ENCODE data around the gene CERCAM.

Gene CERCAM

DNA sequence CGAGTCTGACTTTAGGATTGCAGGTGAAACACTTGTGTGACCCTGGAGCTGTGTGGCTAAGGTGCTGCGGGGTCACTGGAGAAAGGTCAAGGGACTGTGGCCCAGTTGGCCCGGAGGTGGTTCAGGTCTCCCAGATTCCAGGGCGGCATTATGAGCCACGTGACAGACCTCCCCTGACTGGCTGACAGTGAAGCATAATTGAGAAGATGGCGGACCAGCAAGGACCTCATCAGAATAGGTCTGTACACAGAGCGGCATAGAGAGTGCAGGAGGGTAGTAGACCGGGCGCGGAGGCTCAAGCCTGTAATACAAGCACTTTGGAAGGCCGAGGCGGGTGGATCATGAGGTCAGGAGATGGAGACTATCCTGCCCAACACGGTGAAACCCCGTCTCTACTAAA lies 34.3 kb downstream of the CERCAM start:
- in situ Hi-C loops (cut with HindIII; ENCODE audit: low sequenced_read_pairs) = loop anchor here (5.0 kb wide), 1 partner anchor 97 kb away; the partner anchor contains the start of gene SPTAN1

DNA sequence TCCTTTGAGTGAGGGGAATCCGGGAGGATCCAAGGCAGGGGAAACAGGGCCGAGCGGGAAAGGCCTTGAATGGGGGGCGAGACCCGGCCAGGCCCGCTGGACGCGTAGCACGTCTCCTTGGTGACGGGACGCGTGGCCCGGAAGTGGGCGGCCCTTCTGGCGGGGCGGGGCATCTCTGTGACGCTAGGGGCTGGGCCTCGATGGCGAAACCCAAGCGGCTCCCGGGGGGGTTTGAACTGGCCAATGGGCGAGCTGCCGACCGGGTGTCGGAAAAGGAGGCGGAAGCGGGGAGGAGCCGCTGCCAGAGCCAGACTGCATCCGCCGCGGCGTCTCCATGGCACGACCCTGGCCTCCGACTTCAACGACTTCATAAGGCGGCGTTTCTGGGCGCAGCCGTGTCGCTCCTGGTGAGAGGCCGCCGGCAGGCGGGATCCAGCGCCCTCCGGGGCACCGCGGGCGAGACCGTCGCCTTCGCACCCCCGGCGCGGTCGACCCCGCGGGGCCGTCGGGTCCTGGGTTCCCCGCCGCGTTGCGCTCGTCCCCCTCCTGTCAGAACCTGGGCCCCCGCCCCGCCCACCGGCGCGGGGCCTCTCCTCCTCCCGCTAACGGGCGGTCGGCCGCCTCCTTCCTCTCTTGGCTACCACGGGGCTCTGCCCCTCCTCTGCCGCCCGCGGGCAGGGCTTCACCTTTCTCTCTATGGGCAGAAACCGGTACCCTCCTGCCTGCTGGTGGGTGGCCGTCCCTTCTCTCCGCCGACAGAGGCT lies 35.4 kb downstream of the CERCAM start, which contains the start of gene ODF2:
Gene ODF2, plus strand, starts transcription at position 158 of the 764 bp plus-strand sequence. Its CDS starts 86 bp downstream, at position 244.
- in situ Hi-C loops (cut with HindIII; ENCODE audit: low sequenced_read_pairs) = loop anchor here (5.0 kb wide), 1 partner anchor 96 kb away; the partner anchor contains the start of gene SPTAN1

DNA sequence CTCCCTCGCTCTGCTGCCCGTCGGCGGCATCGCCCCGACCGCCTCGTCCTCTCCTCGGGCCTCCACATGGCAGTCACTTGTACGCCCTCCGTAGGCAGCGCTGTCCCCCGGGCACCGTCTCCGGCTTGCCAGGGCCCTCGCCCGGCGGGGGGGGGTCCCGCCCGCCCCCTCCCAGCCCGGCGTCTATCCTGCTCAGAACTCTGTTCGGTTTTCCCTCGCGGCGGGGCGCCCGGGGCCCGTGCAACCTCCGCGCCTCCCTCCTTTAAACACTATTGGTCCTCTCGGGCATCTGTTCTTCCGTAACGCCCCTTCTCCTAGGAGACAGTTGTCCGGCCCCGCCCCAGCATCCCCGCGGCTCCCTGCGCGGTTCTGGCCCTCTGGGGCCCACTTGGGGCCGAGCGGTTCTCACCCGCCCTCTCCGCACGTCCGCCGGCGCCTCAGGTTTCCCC lies 36.0 kb downstream of the CERCAM start:
- in situ Hi-C loops (cut with HindIII; ENCODE audit: low sequenced_read_pairs) = loop anchor here (5.0 kb wide), 1 partner anchor 96 kb away; the partner anchor contains the start of gene SPTAN1

DNA sequence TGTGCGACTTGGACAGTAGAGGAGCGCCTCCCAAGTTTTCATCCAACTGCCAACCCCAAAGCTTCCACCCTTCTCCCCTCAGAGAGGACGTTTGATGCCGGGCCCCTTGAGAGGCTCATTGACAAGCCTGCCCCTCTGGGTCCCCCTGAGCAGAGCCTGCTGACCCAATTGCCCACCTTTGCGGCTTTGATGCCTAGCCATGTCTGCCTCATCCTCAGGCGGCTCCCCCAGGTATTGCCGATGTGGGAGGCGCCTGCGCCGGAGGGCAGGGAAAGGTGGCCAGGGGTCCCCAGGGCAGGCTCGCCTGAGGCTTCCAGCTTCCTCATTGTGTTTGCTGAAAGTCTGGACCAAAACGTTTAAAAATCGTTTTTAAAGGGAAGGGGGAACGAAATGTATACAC lies 36.5 kb downstream of the CERCAM start:
- in situ Hi-C loops (cut with HindIII; ENCODE audit: low sequenced_read_pairs) = loop anchor here (5.0 kb wide), 1 partner anchor 95 kb away; the partner anchor contains the start of gene SPTAN1

DNA sequence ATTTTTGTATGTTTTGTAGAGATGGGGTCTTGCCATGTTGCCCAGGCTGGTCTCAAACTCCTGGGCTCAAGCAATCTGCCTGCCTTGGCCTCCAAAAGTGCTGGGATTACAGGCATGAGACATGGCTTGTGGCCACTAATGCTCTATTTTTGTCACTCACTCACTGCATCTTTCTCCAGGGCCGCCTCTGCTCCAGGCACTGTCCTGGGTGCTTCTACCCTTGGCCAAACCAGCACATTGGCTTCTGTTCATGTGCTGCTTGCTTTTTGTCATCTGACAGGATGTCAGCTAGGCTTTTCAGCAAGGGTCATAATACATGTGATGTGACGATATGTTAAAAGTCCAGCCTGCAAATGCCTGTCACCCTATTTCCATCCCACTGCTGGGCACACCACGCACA lies 38.4 kb downstream of the CERCAM start:
- in situ Hi-C loops (cut with HindIII; ENCODE audit: low sequenced_read_pairs) = loop anchor here (5.0 kb wide), 1 partner anchor 93 kb away; the partner anchor contains the start of gene SPTAN1

DNA sequence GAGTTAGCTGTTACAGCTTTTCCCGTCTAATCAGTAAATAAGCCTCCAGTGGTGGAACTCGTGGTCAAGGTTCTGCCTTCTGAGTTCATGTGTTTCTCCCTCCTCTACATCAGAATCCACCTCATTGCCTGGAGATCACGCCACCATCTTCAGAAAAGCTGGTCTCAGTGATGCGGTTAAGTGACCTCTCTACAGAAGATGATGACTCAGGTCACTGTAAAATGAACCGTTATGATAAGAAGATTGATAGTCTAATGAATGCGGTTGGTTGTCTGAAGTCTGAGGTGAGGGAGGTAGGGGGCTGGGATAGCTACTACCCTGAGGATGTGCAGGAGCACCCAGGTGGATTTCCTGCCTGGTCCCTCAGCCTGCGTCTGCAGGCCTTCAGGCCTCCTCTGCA lies 48.4 kb downstream of the CERCAM start:
- in situ Hi-C loops (cut with HindIII; ENCODE audit: low sequenced_read_pairs) = no loop called here

DNA sequence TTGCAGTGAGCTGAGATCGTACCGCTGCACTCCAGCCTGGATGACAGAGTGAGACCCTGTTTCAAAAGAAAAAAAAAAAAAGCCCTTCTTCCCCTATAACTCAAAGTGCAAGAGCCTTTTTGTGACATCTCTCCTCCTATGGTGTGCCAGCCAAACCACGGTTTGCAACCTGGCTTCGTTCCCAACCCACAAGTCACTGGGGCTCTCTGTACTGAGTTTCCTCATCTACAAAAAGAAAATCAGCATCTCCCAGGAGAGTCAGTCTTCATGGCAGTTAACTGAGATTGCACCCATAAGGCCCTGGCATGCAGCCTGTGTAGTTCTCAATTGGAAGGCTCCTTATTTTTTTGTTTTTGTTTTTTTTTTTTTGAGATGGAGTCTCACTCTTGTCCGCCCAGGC lies 49.9 kb downstream of the CERCAM start:
- in situ Hi-C loops (cut with HindIII; ENCODE audit: low sequenced_read_pairs) = no loop called here

DNA sequence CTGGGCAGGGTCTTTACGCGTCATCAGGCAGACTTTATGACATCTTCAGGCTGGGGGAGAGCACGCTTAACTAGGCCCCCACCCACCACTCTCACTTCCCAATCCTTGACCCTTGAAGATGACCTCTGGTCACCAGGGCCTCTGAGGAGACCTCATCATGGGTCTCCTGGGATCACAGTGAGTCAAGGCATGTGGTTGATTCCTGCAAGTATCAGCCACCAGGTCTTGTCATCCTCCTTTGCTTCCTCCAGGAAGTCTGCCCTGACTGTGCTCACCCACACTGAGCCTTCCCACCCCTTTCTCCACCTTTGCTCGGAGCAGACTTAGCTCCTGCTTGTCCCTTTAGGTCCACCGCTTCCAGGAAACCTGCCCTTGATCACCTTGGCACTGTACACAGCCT lies 52.4 kb downstream of the CERCAM start:
- in situ Hi-C loops (cut with HindIII; ENCODE audit: low sequenced_read_pairs) = no loop called here

DNA sequence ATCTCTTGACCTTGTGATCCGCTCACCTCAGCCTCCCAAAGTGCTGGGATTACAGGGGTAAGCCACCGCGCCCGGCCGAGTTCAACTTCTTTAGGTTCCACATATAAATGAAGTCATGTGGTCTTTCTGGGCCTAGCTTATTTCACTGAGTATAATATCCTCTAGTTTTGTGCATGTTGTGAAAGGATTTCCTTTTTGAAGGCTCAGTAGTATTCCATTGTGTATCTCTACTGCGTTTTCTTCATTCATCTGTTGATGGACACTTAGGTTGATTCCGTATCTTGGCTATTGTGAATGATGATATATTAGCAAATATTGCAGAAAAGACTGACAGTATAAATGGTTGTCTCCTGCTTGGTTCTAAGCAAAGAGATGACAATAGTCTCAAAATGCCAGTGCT lies 55.2 kb downstream of the CERCAM start:
- in situ Hi-C loops (cut with HindIII; ENCODE audit: low sequenced_read_pairs) = no loop called here

DNA sequence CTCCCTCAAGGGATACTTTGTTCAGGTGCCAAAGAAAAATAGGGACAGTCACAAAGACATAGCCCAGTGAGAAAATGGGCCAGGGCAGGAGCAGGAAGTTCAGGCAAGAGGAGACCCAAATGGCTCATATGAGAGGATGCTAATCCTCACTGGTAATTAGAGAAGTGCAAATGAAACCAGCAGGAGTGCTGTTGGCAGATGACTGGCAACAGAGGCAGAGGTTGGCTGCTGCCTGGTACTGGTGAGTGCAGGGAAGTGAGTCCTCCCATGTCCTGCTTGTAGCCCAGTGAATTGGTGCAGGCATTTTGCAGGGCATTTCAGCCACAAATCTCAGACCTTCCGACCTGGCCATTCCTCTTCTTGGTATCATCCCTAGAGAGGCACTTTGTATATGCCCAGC lies 58.6 kb downstream of the CERCAM start:
- in situ Hi-C loops (cut with HindIII; ENCODE audit: low sequenced_read_pairs) = no loop called here

DNA sequence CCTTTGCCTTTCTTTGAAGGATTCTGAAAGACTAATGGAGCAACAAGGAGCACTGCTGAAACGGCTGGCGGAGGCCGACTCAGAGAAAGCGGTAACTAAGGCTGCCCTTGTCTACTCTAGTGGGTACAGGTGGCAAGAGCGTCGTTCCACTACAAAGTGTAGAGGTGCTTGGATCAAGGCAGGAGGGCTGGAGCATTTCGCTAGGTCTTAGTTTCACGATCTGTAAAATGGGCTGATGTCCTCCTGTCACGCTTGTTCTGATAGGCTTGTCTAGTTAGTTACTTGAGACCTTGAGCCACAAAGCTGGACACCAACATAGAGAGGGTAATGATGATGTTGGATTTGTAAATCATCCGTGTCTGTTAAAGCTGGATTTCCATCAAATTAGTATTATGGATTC lies 60.9 kb downstream of the CERCAM start:
- in situ Hi-C loops (cut with HindIII; ENCODE audit: low sequenced_read_pairs) = no loop called here

DNA sequence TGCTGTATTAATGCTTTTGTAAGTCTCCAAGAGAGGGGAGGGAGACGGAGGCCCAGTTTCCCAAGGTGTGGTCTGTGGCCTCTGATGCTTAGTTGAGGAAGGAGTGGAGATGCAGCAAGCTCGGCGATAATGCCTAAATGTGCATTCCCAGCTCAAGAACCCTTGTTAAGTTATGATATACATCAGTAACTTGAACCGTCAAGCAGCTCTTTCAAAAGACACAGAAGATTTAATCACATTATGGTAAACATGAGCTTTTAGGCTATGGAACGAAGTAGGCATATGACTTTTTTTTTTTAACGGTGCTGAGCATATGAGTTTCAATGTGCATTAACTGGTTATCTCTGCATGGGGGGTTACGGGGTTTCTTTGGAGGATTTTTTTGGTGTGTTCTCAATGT lies 61.5 kb downstream of the CERCAM start:
- in situ Hi-C loops (cut with HindIII; ENCODE audit: low sequenced_read_pairs) = no loop called here

DNA sequence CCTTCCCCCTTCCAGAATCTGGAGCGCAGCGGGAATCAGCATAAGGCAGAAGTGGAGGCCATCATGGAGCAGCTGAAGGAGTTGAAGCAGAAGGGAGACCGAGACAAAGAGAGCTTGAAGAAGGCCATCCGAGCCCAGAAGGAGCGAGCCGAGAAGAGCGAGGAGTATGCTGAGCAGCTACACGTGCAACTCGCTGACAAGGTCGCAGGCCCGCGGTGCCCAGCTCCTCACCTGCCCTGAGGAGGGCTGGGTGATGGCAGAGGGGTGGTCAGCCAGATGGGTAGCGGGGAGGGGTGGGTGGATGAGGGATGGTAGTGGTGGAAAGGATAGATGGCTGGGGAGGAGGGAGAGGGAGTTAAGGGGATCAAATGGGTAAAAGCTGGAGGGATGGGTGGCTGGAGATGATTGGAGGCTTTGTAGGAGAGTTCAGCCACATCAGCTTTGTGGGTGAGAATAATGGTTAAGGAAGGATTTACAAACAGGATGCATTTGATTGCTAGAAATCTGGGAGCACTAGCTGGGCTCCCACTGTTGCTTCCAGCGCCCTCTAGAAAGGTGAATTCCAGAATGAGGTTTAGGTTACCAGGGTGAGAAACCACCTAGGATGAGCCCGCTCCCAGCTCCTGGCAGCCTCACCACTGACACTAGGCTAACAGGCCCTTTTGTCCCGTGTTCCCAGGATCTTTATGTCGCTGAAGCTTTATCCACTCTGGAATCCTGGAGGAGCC lies 64.2 kb downstream of the CERCAM start:
- in situ Hi-C loops (cut with HindIII; ENCODE audit: low sequenced_read_pairs) = no loop called here

DNA sequence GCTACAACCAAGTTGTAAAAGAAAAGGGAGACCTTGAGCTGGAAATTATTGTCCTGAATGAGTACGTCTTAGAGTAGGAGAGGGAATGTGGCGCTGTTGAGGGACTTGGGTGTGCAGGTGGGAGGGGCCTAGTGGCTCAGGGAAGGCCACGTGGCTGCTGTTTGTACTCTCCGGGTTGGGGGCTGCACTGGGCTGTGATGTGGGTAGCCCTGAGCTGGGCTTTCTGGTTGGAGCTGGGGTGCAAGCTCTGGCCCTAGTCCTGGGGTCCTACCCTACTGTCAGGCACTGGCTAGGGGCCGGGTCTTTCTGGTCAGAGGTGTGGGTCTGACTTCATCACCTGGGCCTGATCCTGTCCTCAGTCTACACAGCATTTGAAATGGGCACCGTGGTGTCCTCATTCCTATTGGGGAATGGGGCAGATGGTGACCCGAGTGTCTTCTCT lies 64.8 kb downstream of the CERCAM start:
- in situ Hi-C loops (cut with HindIII; ENCODE audit: low sequenced_read_pairs) = no loop called here

DNA sequence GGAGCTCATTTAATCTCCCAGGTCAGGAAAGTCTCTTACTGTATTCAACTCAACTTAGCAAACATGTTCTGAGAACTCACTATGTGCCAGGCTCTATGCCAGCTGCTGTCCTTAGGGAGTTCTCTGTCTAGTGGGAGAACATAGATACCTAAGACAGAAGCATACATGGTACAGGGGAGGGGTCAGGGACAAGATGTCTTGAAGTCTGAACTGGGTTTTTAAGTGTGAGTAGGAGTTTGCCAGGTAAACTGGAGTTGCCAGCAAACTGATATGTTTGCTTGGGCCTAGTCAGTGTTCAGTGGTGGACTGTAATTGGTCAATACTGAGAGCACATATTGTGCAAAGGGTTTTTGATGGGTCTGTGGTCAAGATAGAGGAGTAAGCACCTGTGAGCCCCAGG lies 65.5 kb downstream of the CERCAM start:
- in situ Hi-C loops (cut with HindIII; ENCODE audit: low sequenced_read_pairs) = no loop called here

Measured in endothelial cell of hepatic sinusoid (primary cell).